ENCODE data around the gene MAGI1. TPM values are rescaled to one million over a fixed set of nuclear protein-coding genes. Genes with fewer than 3 reads are reported as not detected.
"Not testable (repeated sequence)": the region's sequence is repeated elsewhere in the genome, so short reads cannot be mapped to it uniquely, and the experiment has no call there.

MAGI1 gene
- total RNA-seq, result 10.6 and 14.5 TPM in 2 replicates
- 7.2 TPM for polyA plus RNA-seq (2012)

GRCh38 chr3:66038726-66039589 is at the start of gene MAGI1:
Gene MAGI1, minus strand, starts transcription at chr3:66038918. Its CDS starts 610 bp downstream, at chr3:66038308.
- peak; percentile 97 for DNase-seq (ENCODE audit: low read depth)

GRCh38 chr3:66083784-66084213 is 45.1 kb upstream of the MAGI1 start:
- no peak for DNase-seq (ENCODE audit: low read depth)

- no peak for DNase-seq (ENCODE audit: low read depth)
Observed at GRCh38 chr3:66083096-66083678, 44.5 kb upstream of the MAGI1 start.

GRCh38 chr3:66082679-66083078 is 44.0 kb upstream of the MAGI1 start:
- DNase-seq (ENCODE audit: low read depth), result no peak

GRCh38 chr3:66080167-66080566 is 41.4 kb upstream of the MAGI1 start:
- DNase-seq (ENCODE audit: low read depth), result no peak

- no peak for DNase-seq (ENCODE audit: low read depth)
Observed at GRCh38 chr3:66077973-66078372, 39.3 kb upstream of the MAGI1 start.

GRCh38 chr3:66076861-66077470 is 38.2 kb upstream of the MAGI1 start:
- no peak for DNase-seq (ENCODE audit: low read depth)

GRCh38 chr3:66075281-66075680 is 36.6 kb upstream of the MAGI1 start:
- peak; percentile 22 for DNase-seq (ENCODE audit: low read depth)

- DNase-seq (ENCODE audit: low read depth), result no peak
Observed at GRCh38 chr3:66073464-66074141, 34.9 kb upstream of the MAGI1 start.

- DNase-seq (ENCODE audit: low read depth), result no peak
Observed at GRCh38 chr3:66068255-66068654, 29.5 kb upstream of the MAGI1 start.

GRCh38 chr3:66066963-66067617 is 28.4 kb upstream of the MAGI1 start:
- no peak for DNase-seq (ENCODE audit: low read depth)

- no peak for DNase-seq (ENCODE audit: low read depth)
Observed at GRCh38 chr3:66055289-66055688, 16.6 kb upstream of the MAGI1 start.

- DNase-seq (ENCODE audit: low read depth), result peak; percentile 28
Observed at GRCh38 chr3:66053550-66054094, 14.9 kb upstream of the MAGI1 start.

GRCh38 chr3:66052721-66053549 is 14.2 kb upstream of the MAGI1 start:
- peak; percentile 34 for DNase-seq (ENCODE audit: low read depth)

GRCh38 chr3:66050821-66051220 is 12.1 kb upstream of the MAGI1 start:
- DNase-seq (ENCODE audit: low read depth), result no peak

GRCh38 chr3:66048051-66048395 is 9.3 kb upstream of the MAGI1 start:
- DNase-seq (ENCODE audit: low read depth), result no peak

- DNase-seq (ENCODE audit: low read depth), result peak; percentile 87
Observed at GRCh38 chr3:66047311-66048050, 8.8 kb upstream of the MAGI1 start.

GRCh38 chr3:66046321-66046720 is 7.6 kb upstream of the MAGI1 start:
- DNase-seq (ENCODE audit: low read depth), result not testable (repeated sequence)

GRCh38 chr3:66041828-66042227 is 3.1 kb upstream of the MAGI1 start:
- no peak for DNase-seq (ENCODE audit: low read depth)
